T-helper 22 cell (primary cell): ENCODE measurements around the gene MIPOL1.

ENCODE experiments used
- DNase-seq: peaks from one replicate; pipeline ENCODE4 v3.0.0-alpha.2; 2020; ENCODE audit warnings: low read depth

The MIPOL1 gene

GRCh38 chr14:37597914-37598746, 400.4 kb downstream of the MIPOL1 start:
- no peak for DNase-seq

GRCh38 chr14:37598747-37599506, 401.2 kb downstream of the MIPOL1 start:
- DNase-seq = no peak

GRCh38 chr14:37599507-37600368, 402.0 kb downstream of the MIPOL1 start:
- DNase-seq = no peak

GRCh38 chr14:37600880-37601741, 403.4 kb downstream of the MIPOL1 start:
- DNase-seq = no peak

- no peak for DNase-seq
Measured at GRCh38 chr14:37601865-37602264, 404.1 kb downstream of the MIPOL1 start.
